ENCODE results near the gene MST1. TPM values are rescaled to one million over a fixed set of nuclear protein-coding genes. Genes with fewer than 3 reads are reported as not detected.

The MST1 gene
- total and polyA plus RNA-seq, 2 of the 8 experiments (the other 6 are each of a cell fraction or from before 2014, with no cell fraction given), result 6.2 to 9.5 TPM

- Histone ChIP-seq H2BK15ac (ENCODE audit: low read length) (no peak overlapping the region), H3K27ac (ENCODE audit: low read depth, low read length) (no peak overlapping the region), H3K9ac (replicated peaks in 1 of 4; ENCODE audit: extremely low read depth in 1 of 4, low read depth in 3 of 4, low read length in 3 of 4) (no peak overlapping the region), H3K9me3 (ENCODE audit: insufficient read depth in 2 of 2, low read depth in 1 of 2, low read length in 1 of 2) (no peaks in the 10 kb centered on the region), H3K4me2 (ENCODE audit: insufficient read depth in 1 of 2, low read depth in 2 of 2, low read length in 2 of 2) (no peak overlapping the region), H3K79me1 (ENCODE audit: low read depth, low read length) (no peaks in the 10 kb centered on the region), H3K4me1 (replicated peaks in 1 of 4; ENCODE audit: control insufficient read depth in 3 of 4, insufficient read depth in 4 of 4, low read length in 3 of 4) (peaks cover 0 to 9% (median 5%) of the 10 kb centered on the region in 4 experiments; a peak in 5 of 7 replicates), H3K23me2 (ENCODE audit: low read depth, low read length) (no peaks in the 10 kb centered on the region), H3K14ac (ENCODE audit: insufficient read length) (no peak overlapping the region), H3K4ac (replicated peaks; ENCODE audit: insufficient read length, low read depth, low read length) (no peak overlapping the region), H4K91ac (replicated peaks; ENCODE audit: insufficient read length, low read length) (no peak overlapping the region), H2BK20ac (ENCODE audit: low read length) (no peak overlapping the region), H2AFZ (ENCODE audit: low read length) (no peak overlapping the region), H2BK5ac (ENCODE audit: low read depth, low read length) (no peak overlapping the region), H3K4me3 (ENCODE audit: extremely low read depth in 1 of 4, insufficient read depth in 2 of 4, low read depth in 3 of 4, low read length in 4 of 4) (no peak overlapping the region), H2BK12ac (ENCODE audit: low read depth, low read length) (0 out of 2 replicates have a peak overlapping the region, but pooled peaks have one; percentile 27), H4K20me1 (replicated peaks in 1 of 2; ENCODE audit: control insufficient read depth in 1 of 2, insufficient read depth in 2 of 2, low read length in 2 of 2) (peaks cover 8 to 11% of the 10 kb centered on the region in 2 experiments), H3K36me3 (ENCODE audit: control insufficient read depth in 2 of 4, insufficient read depth in 4 of 4, low read length in 3 of 4) (peaks cover 3 to 5% (median 4%) of the 10 kb centered on the region in 4 experiments; a peak in 4 of 8 replicates), H3K23ac (ENCODE audit: insufficient read length) (no peak overlapping the region), H4K8ac (ENCODE audit: extremely low read depth, insufficient read depth, low read length) (no peak overlapping the region), H2BK120ac (replicated peaks; ENCODE audit: low read depth, low read length) (no peak overlapping the region), H2AK5ac (ENCODE audit: low read depth, low read length) (no peak overlapping the region), H3K27me3 (replicated peaks in 1 of 4; ENCODE audit: control insufficient read depth in 3 of 4, extremely low read depth in 1 of 4, insufficient read depth in 3 of 4, low read length in 3 of 4) (no peaks in the 10 kb centered on the region), H3K18ac (ENCODE audit: extremely low read depth, low read length) (no peak overlapping the region), H3K79me2 (ENCODE audit: control insufficient read depth in 1 of 2, insufficient read depth in 2 of 2, low read length in 2 of 2) (no peaks in the 10 kb centered on the region), H4K5ac (ENCODE audit: insufficient read length, low read depth, low read length) (no peak overlapping the region), H3K56ac (replicated peaks; ENCODE audit: insufficient read length, low read depth, low read length) (no peak overlapping the region)
- CTCF ChIA-PET (ENCODE audit: partially characterized antibody), result interaction anchor here (0.9 to 9.7 kb wide), 18 partner anchors 11 to 360 kb away, joined by 3 to 127 read pairs (median 6); partner anchors contain the start of genes AMIGO3, MST1, RNF123 and USP4
- WGBS, 2 experiments (ENCODE audit: extremely low coverage in 1 of 2, insufficient coverage in 1 of 2, insufficient read length in 1 of 2, insufficient replicate concordance in 2 of 2, low coverage in 1 of 2, low lambda C conversion rate in 2 of 2, missing lambda C conversion rate in 1 of 2), result 85% methylated on average over 8 of the region's 8 CpGs; no CpG with 5 or more reads in 1 of the 2 experiments
- POLR2A ChIA-PET (ENCODE audit: partially characterized antibody), result interaction anchor here (0.9 kb wide), 1 partner anchor 19 kb away, joined by 5 read pairs; the partner anchor contains the start of gene AMIGO3
- DNase-seq (ENCODE audit: low read depth in 1 of 2, low spot score in 2 of 2) (no peak), FAIRE-seq (no peak)
- no peak for TF ChIP-seq YY1 (IDR thresholded peaks at IDR 0.05; ENCODE audit: low read depth, low read length)
- no peak for TF ChIP-seq SRF (IDR thresholded peaks at IDR 0.05; ENCODE audit: low read depth, low read length)
- no peak for TF ChIP-seq KDM5A (IDR thresholded peaks at IDR 0.05; ENCODE audit: low read length)
- TF ChIP-seq FOSL1 (IDR thresholded peaks at IDR 0.05; ENCODE audit: insufficient read depth, low read depth, low read length), result no peak
- no peak for TF ChIP-seq RNF2 (IDR thresholded peaks at IDR 0.05; ENCODE audit: borderline replicate concordance, low read depth, low read length, missing control alignments, poor library complexity, severe bottlenecking)
- no peak for TF ChIP-seq HDAC2 (IDR thresholded peaks at IDR 0.05; ENCODE audit: borderline replicate concordance in 1 of 2, low read depth in 2 of 2, low read length in 2 of 2)
- no peak for TF ChIP-seq JUN (IDR thresholded peaks at IDR 0.05; ENCODE audit: low read depth, low read length)
- no peak for TF ChIP-seq SP2 (IDR thresholded peaks at IDR 0.05; ENCODE audit: low read length)
- no peak for TF ChIP-seq BCL11A (IDR thresholded peaks at IDR 0.05; ENCODE audit: low read depth in 2 of 2, low read length in 2 of 2)
- TF ChIP-seq NRF1 (IDR thresholded peaks at IDR 0.05; ENCODE audit: low read depth, low read length), result no peak
- no peak for TF ChIP-seq ASH2L (IDR thresholded peaks at IDR 0.05; ENCODE audit: low read length)
- TF ChIP-seq CHD2 (IDR thresholded peaks at IDR 0.05; ENCODE audit: low read length), result no peak
Observed at GRCh38 chr3:49700014-49700413, 10.7 kb upstream of the MST1 start.
